PFSK-1 (cell line): Measurements from ENCODE around the gene NKIRAS2.

ENCODE experiments used
- FOXP2 ChIP-seq: optimal IDR thresholded peaks from 2 replicates; pipeline ENCODE3; 2011; ENCODE audit warnings: borderline replicate concordance, control low read depth, inconsistent platforms; ENCODE audit not compliant: insufficient read depth; ENCODE audit errors: extremely low read length, extremely low read depth
- POLR2AphosphoS5 ChIP-seq: IDR thresholded peaks from 2 replicates; pipeline ENCODE4 v1.6.1; 2012; ENCODE audit warnings: low read depth, mild to moderate bottlenecking, control low read depth, low read length, moderate library complexity
- REST ChIP-seq, 2 experiments: IDR thresholded peaks; 2 replicates each; pipeline versions ENCODE4 v1.6.1 to v1.8.0; 2011 to 2012; ENCODE audit warnings: low read depth in 2 of 2, low read length in 2 of 2, control low read depth in 1 of 2, inconsistent platforms in 1 of 2, mild to moderate bottlenecking in 1 of 2, moderate library complexity in 1 of 2; ENCODE audit not compliant: insufficient read depth in 1 of 2
- SIN3A ChIP-seq: IDR thresholded peaks from 2 replicates; pipeline ENCODE4 v1.6.1; 2012; ENCODE audit warnings: mild to moderate bottlenecking, low read length, moderate library complexity, borderline replicate concordance; ENCODE audit not compliant: insufficient read depth
- TAF1 ChIP-seq: IDR thresholded peaks from 2 replicates; pipeline ENCODE4 v1.6.1; 2012; ENCODE audit warnings: low read length, control low read depth, borderline replicate concordance; ENCODE audit not compliant: insufficient read depth

NKIRAS2 gene

GRCh38 chr17:42027961-42028790 lies 8.3 kb downstream of the NKIRAS2 start:
- TF ChIP-seq SIN3A (no peak), REST (IDR thresholded peaks at IDR 0.05; ENCODE audit: insufficient read depth in 1 of 2, low read depth in 2 of 2, low read length in 2 of 2) (no peak), POLR2AphosphoS5 (no peak), TAF1 (no peak), FOXP2 (no peak)

- TF ChIP-seq POLR2AphosphoS5, result no peak
- TF ChIP-seq REST (IDR thresholded peaks at IDR 0.05; ENCODE audit: insufficient read depth in 1 of 2, low read depth in 2 of 2, low read length in 2 of 2), result no peak
- TF ChIP-seq TAF1, result no peak
- TF ChIP-seq SIN3A, result no peak
- TF ChIP-seq FOXP2, result no peak
Observed at GRCh38 chr17:42028791-42029127, 8.9 kb downstream of the NKIRAS2 start.

- TF ChIP-seq POLR2AphosphoS5, result no peak
- TF ChIP-seq SIN3A, result no peak
- no peak for TF ChIP-seq TAF1
- TF ChIP-seq FOXP2, result no peak
- no peak for TF ChIP-seq REST (IDR thresholded peaks at IDR 0.05; ENCODE audit: insufficient read depth in 1 of 2, low read depth in 2 of 2, low read length in 2 of 2)
Observed at GRCh38 chr17:42031584-42031983, 11.7 kb downstream of the NKIRAS2 start.

- TF ChIP-seq TAF1, result no peak
- no peak for TF ChIP-seq REST (IDR thresholded peaks at IDR 0.05; ENCODE audit: insufficient read depth in 1 of 2, low read depth in 2 of 2, low read length in 2 of 2)
- no peak for TF ChIP-seq FOXP2
Observed at GRCh38 chr17:42034059-42034458, 14.2 kb downstream of the NKIRAS2 start.
